ENCODE results near the gene TBKBP1.

- TF ChIP-seq CTCF (IDR thresholded peaks at IDR 0.05): no peak
- TF ChIP-seq EZH2 (IDR thresholded peaks at IDR 0.05): no peak
These were observed 15.6 kb downstream of the TBKBP1 start for GRCh38 chr17:47709594-47709993.

All from neural progenitor cell (in vitro differentiated cells).